Aorta (tissue), 5 donors: Measurements from ENCODE around the gene BSDC1. TPM values are rescaled to one million over a fixed set of nuclear protein-coding genes. Genes with fewer than 3 reads are reported as not detected.

Experiments
- ATAC-seq: fragments of 200-7000 bp; cut with Tn5 transposase; one replicate; pipeline ENCODE4 v1.9.1; 2022; ENCODE audit warnings: moderate library complexity; ENCODE audit not compliant: low FRiP score
- DNase-seq, 2 donors: peaks; one replicate each; pipeline ENCODE4 v3.0.0-alpha.2; 2020
- H3K27ac ChIP-seq, 2 donors: one replicate each; pipeline ENCODE4 v1.5.1; 2013; ENCODE audit warnings: low read length in 2 of 2, mild to moderate bottlenecking in 2 of 2, moderate library complexity in 2 of 2, control low read depth in 1 of 2, inconsistent platforms in 1 of 2, low read depth in 1 of 2
- H3K27me3 ChIP-seq, 2 donors: one replicate each; pipeline ENCODE4 v1.6.1; 2013; ENCODE audit warnings: control low read depth in 1 of 2, low read length in 1 of 2, mild to moderate bottlenecking in 1 of 2, moderate library complexity in 1 of 2; ENCODE audit not compliant: insufficient read depth in 2 of 2, control insufficient read depth in 1 of 2
- H3K36me3 ChIP-seq, 2 donors: one replicate each; pipeline ENCODE4 v1.6.1; 2013; ENCODE audit warnings: control low read depth in 1 of 2, low read length in 1 of 2, mild to moderate bottlenecking in 1 of 2; ENCODE audit not compliant: insufficient read depth in 2 of 2, control insufficient read depth in 1 of 2
- H3K4me1 ChIP-seq, 2 donors: one replicate each; pipeline ENCODE4 v1.6.1; 2013; ENCODE audit warnings: low read length in 2 of 2, control low read depth in 1 of 2, mild to moderate bottlenecking in 1 of 2, moderate library complexity in 1 of 2; ENCODE audit not compliant: insufficient read depth in 2 of 2, control insufficient read depth in 1 of 2
- H3K4me3 ChIP-seq, 2 donors: one replicate each; pipeline ENCODE4 v1.5.1; 2013; ENCODE audit warnings: low read length in 2 of 2, control low read depth in 1 of 2, mild to moderate bottlenecking in 1 of 2
- H3K9me3 ChIP-seq: one replicate; pipeline ENCODE4 v1.6.1; 2013; ENCODE audit warnings: mild to moderate bottlenecking, low read length; ENCODE audit not compliant: control insufficient read depth
- WGBS, 2 donors: extraction: QIAGEN DNeasy Blood & Tissue Kit; methylation state at CpG; one replicate each; pipeline ENCODE4 v1.1.7; 2013; 5-methylcytosine and 5-hydroxymethylcytosine counted together
- intact Hi-C, 2 donors: fragments of 100-400 bp; cut with DNase I; formaldehyde crosslinking; loops; one replicate each; pipeline versions ENCODE4 v1.14.2 to v1.15.0; 2022
- polyA plus RNA-seq, 2 donors: library from polyadenylated mRNA; stranded (reverse); fragments of 200-250 nt; gene quantifications; one replicate each; pipeline ENCODE4 v1.2.3, GENCODE V29; 2013
- total RNA-seq, 2 donors: library from RNA; stranded (reverse); fragmentation: NEBNext Ultra II Directional; extraction: Animal tissue kit (Norgen Biotek cat#: 25700); gene quantifications; one replicate each; pipeline ENCODE4 v1.2.1, GENCODE V29; 2021
- donor health status: healthy with polysubstance abuse.
- donor health status: Bipolar disorder and iron deficiency.
- donor health status: DM: no; HTN: no; CAD: no.
- donor health status: DM: no; HTN: no; CAD: no.
- donor health status: DM: yes; HTN: yes; CAD: no.

The BSDC1 gene
- total and polyA plus RNA-seq, 4 donors: 26.4 to 62.8 (median 49.1) TPM

DNA sequence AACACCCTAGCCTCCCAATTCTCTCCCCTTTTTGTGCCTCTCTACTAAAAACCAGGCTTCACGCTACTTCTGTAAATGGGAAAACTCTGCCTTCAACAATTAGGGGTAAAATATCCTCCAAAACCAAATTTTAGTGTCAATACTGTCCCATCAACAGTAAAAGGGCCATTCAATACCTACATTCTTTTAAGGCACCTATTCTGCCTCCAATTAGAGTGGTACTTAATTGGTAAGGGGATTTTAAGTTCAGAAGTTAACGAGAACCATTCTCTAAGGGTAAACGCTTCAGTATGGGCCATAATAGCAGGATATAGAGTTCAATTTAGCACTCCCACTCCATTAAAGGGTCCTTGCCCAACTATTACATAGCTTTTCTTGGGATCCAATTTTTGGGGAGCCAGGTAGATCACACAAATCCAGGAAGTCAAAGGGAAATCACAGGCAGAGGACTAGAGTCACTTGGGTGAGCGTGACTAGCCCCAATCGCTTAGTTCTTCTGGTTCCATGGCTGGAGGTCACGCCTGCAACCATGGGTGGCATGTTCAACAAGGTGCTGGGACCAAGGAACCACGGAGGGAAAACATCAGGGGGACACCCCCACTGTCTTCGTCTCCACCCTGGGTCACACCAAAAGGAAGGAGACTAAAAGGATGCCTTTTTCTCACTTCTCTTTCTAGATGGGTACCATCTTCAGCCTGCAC, 20.1 kb upstream of the BSDC1 start:
- Histone ChIP-seq H3K9me3 (no peaks in the 10 kb centered on the region), H3K4me3 (no peak overlapping the region), H3K27me3 (no peaks in the 10 kb centered on the region), H3K27ac (no peak overlapping the region), H3K4me1 (no peaks in the 10 kb centered on the region), H3K36me3 (no peaks in the 10 kb centered on the region)
- intact Hi-C loops: loop anchor here in 1 of 2 donors (1.0 kb wide), 1 partner anchor 13 kb away; no protein-coding TSS in a partner anchor
- ATAC-seq (no peak), DNase-seq (no peak)
- 87 to 88% methylated on average over 8 of the region's 8 CpGs for WGBS, 2 donors

DNA sequence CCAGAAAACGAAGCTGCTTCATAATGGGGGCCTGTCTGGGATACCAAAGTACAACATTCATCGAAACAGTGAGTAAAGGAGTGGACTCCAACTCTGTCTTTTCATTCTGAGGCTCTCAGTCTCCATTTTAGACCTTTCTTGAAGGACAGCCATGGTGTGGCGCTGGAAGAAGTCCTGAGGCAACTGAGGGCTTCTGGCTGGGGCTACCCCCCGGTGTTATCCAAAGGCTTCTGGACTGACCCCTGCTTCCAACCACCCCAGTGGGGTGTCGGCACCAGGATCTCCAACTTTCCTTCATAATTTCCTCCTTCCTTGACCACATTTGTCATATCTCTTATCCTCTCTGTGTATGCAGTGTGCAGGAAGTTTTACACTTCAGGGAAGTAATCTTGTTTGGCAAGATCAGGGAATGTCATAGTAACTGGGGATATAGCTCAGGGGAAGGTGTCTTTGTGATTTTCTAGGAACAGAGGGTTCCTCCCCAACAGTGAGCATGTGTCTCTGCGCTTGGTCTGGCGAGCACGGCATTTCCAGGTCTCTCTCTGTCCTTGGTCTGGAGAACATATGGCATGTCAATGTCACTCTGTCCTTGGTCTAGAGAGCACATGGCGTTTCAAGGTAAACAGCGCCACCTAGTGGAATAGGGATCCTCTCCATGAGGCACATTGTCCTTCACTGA, 19.4 kb upstream of the BSDC1 start:
- peak in 1 of 2 donors; percentile 55 for DNase-seq
- Histone ChIP-seq H3K27me3 (no peaks in the 10 kb centered on the region), H3K36me3 (no peaks in the 10 kb centered on the region), H3K4me1 (no peaks in the 10 kb centered on the region), H3K9me3 (no peaks in the 10 kb centered on the region), H3K27ac (no peak overlapping the region), H3K4me3 (no peak overlapping the region)
- intact Hi-C loops: loop anchor here in 1 of 2 donors (1.0 kb wide), 1 partner anchor 12 kb away; no protein-coding TSS in a partner anchor
- 60 to 66% methylated on average over 10 of the region's 10 CpGs for WGBS, 2 donors
- peak; percentile 84 for ATAC-seq

DNA sequence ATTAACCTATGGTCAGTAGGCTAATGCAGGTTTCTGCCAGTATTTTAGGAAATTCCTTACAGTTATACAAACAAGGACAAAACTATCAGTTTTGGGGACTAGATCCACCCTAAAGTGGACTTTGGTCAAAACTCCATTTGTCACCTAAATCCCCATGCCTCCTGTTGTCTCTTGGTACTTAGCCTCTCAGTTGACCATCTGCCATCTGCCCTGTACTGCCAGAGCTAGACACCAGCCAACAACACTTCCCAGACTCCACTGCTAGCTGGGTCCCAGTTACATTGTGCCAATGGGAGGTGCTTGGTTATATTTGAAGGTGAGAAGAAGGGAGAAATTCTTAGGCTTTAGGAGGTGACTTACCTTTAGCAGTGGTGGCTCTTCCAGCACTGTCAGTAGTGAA, 17.0 kb upstream of the BSDC1 start:
- no peaks in the 10 kb centered on the region for H3K4me1 ChIP-seq

DNA sequence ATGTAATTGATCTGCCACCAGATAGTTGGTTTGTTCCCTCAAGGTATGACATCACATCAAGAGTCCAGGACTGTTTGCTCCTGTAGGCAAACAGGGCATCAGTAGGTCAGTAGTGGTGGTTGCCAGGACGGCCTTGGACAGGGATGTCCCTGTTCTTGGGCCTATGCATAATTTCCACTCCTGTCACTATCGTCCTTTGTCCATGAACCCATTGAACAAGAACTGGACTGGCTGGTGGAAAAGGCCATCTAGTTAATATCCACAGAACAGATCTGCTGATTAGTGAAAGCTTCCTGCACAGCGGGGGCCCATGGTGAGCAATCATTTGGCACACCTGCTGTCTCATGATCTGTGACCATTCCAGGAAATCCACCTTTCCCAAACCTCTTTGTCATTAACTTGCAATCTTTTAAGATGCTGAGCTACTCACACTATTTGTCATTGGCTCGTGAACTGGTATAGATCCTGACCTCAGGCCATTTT, 12.4 kb upstream of the BSDC1 start:
- H3K36me3 ChIP-seq: no peaks in the 10 kb centered on the region
- H3K4me3 ChIP-seq: no peak overlapping the region
- no peak overlapping the region for H3K27ac ChIP-seq
- DNase-seq (no peak), ATAC-seq (no peak)
- H3K27me3 ChIP-seq: no peaks in the 10 kb centered on the region
- WGBS, 2 donors: 93 to 94% methylated on average over 4 of the region's 4 CpGs
- intact Hi-C loops: no loop called here
- no peaks in the 10 kb centered on the region for H3K4me1 ChIP-seq
- H3K9me3 ChIP-seq: no peaks in the 10 kb centered on the region

More for the DNA sequence above, 17.0 kb upstream of the BSDC1 start:
- no peaks in the 10 kb centered on the region for H3K36me3 ChIP-seq
- intact Hi-C loops: no loop called here
- H3K27ac ChIP-seq: no peak overlapping the region
- ATAC-seq (no peak), DNase-seq (no peak)
- H3K9me3 ChIP-seq: no peaks in the 10 kb centered on the region
- no peak overlapping the region for H3K4me3 ChIP-seq
- no peaks in the 10 kb centered on the region for H3K27me3 ChIP-seq

DNA sequence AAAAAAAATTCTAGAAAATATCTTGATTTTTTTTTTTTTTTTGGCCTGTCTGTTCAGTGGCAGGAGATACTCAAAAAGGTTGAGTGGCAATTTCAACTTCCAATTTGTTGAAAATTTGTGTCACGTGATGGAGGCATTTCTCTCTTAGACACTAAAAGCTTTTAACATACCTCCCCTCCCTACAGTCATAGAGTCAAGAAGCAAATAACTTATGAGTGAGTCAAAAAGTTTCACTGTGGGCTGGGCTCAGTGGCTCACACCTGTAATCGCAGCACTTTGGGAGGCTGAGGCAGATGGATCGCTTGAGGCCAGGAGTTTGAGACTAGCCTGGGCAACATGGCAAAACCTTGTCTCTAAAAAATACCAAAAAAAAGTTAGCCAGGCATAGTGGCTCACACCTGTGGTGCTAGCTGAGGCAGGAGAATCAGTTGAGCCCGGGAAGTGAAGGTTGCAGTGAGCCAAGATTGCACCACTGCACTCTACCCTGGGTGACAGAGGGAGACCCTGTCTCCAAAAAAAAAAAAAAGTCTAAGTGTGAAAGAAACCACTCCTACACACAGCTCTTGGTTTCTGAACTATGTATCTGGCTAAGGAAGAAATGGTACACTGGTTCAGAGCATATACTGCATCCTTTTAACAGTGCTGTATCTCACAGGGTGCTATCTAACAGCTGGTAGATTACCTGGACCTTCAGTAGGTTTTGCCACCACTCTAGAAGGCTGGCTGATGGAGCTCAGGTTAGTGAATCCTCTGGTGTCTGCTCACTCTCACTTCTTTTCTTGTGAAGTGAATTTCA, 11.6 kb upstream of the BSDC1 start:
- 83 to 89% methylated on average over 4 of the region's 4 CpGs for WGBS, 2 donors
- Histone ChIP-seq H3K4me1 (no peaks in the 10 kb centered on the region), H3K4me3 (no peak overlapping the region), H3K27ac (no peak overlapping the region), H3K36me3 (no peaks in the 10 kb centered on the region), H3K27me3 (no peaks in the 10 kb centered on the region), H3K9me3 (no peaks in the 10 kb centered on the region)
- DNase-seq (no peak), ATAC-seq (no peak)
- intact Hi-C loops: no loop called here

DNA sequence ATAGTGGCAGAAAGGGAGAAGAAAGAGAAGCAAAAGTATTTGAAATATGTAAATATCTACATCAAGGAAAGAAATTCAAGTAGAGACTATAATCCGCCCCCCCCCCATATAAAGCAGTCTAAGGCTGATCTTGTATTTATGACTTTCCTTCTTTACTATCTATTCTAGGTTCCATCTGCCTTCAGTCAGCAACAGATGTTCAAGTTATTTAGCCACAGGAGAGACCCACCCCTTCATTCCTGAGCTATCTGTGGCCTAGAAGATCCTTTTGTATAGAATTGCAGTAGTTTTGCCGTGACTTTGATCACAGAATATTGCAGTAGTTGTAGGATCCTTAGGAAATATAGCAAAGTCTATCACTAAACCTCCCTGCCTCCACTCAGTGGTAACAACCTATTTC, 10.7 kb upstream of the BSDC1 start:
- Histone ChIP-seq H3K27me3 (no peaks in the 10 kb centered on the region), H3K27ac (no peak overlapping the region), H3K4me3 (no peak overlapping the region), H3K9me3 (no peaks in the 10 kb centered on the region), H3K36me3 (no peaks in the 10 kb centered on the region), H3K4me1 (no peaks in the 10 kb centered on the region)
- WGBS, 2 donors: 43 to 47% methylated on average over 2 of the region's 2 CpGs
- DNase-seq (no peak), ATAC-seq (no peak)
- intact Hi-C loops: no loop called here

DNA sequence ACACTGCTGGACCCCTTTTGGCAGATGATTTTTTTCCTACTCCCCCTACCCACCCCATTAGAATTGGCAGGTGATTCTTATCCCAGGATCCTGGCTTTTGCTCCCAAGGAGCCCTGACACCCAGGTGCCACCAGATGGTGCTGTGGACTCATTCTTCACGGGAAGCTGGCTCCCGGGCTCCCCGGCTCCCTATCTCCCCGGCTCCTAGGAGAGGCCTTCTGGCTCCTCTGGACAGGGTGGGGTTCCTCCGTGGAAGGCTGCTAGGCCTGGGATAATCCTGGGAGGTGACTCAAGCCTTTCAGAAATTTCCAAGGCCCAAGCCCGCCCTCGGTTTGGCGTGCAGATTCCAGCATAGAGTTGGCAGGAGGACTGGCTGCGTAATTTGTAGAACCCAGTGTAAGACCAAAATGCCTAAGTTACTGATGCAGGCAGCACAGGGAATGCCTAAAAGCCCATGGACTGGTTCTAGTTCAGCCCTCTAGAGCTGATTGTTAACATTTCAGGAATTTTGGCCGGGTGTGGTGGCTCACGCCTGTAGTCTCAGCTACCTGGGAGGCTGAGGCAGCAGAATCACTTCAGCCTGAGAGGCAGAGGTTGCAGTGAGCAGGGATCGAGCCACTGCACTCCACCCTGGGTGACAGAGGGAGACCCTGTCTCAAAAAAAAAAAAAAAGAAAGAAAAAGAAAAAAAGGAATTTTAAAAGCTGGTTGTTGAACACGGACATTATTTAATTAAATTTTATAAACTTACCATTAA, 6.8 kb upstream of the BSDC1 start:
- Histone ChIP-seq H3K4me1 (no peaks in the 10 kb centered on the region), H3K9me3 (no peaks in the 10 kb centered on the region), H3K27me3 (no peaks in the 10 kb centered on the region), H3K36me3 (no peaks in the 10 kb centered on the region), H3K4me3 (no peak overlapping the region), H3K27ac (peak overlapping the region in 1 of 2 donors; percentile 75)
- 26% methylated on average over 13 of the region's 13 CpGs for WGBS, 2 donors
- ATAC-seq: peak; percentile 97
- peak; percentile 94 to 95 for DNase-seq
- intact Hi-C loops: loop anchor here in 1 of 2 donors (1.0 kb wide), 1 partner anchor 13 kb away; no protein-coding TSS in a partner anchor

DNA sequence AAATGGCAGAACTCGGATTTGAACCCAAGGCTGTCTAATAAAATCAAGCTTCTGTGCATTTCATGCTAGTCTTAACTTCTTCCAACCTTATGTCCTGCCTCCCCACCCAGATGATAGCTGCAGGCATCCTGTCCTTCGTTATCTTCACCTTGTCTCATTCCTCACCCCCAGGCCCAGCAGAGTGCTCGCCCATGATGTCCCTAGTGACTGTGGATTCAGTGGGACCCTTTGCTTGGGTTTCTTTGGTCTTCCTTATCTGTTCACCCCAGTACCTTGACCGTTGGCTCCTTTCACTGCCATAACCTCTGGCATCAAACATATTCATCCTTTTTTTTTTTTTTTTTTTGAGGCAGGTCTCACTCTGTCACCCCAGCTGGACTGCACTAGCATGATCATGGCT, 5.6 kb upstream of the BSDC1 start:
- DNase-seq: no peak
- no peak overlapping the region for H3K27ac ChIP-seq
- WGBS, 2 donors: 75 to 80% methylated on average over 4 of the region's 4 CpGs

More for the DNA sequence above, 5.6 kb upstream of the BSDC1 start:
- ATAC-seq: no peak
- Histone ChIP-seq H3K27me3 (no peaks in the 10 kb centered on the region), H3K36me3 (no peaks in the 10 kb centered on the region), H3K9me3 (no peaks in the 10 kb centered on the region), H3K4me1 (no peaks in the 10 kb centered on the region), H3K4me3 (no peak overlapping the region)
- intact Hi-C loops: no loop called here
